K562 (cell line): ENCODE data around the gene NLRX1. TPM values are rescaled to one million over a fixed set of nuclear protein-coding genes. Genes with fewer than 3 reads are reported as not detected.

ENCODE experiments used
- CEBPB ChIP-seq: fragments of 450-650 bp; IDR thresholded peaks from 2 replicates; pipeline ENCODE4 v1.6.1; 2016; ENCODE audit warnings: missing genetic modification characterization, missing compliant biosample characterization
- FOSL1 ChIP-seq: fragments of 200-800 bp; sonication (Bioruptor generic); conservative IDR thresholded peaks from 2 replicates; pipeline ENCODE4 v1.6.1; 2016; ENCODE audit warnings: missing genetic modification characterization, missing compliant biosample characterization
- PHB ChIP-seq: fragments of 250-450 bp; sonication (Bioruptor Pico); IDR thresholded peaks from 2 replicates; pipeline ENCODE4 v1.5.0; 2021
- SFPQ ChIP-seq: fragments of 200-400 bp; formaldehyde crosslinking; IDR thresholded peaks from 2 replicates; pipeline ENCODE4 v1.6.1; 2017; ENCODE audit warnings: mild to moderate bottlenecking, low read depth, low read length, moderate library complexity
- TSC22D4 ChIP-seq: fragments of 450-650 bp; IDR thresholded peaks from 2 replicates; pipeline ENCODE4 v1.6.1; 2016; ENCODE audit warnings: missing genetic modification characterization, missing biosample characterization, control low read depth
- VEZF1 ChIP-seq: fragments of 200-800 bp; sonication (Bioruptor generic); IDR thresholded peaks from 2 replicates; pipeline ENCODE4 v1.6.1; 2017; ENCODE audit warnings: missing genetic modification characterization, missing compliant biosample characterization
- ZNF318 ChIP-seq, 2 experiments: fragments of 450-650 bp; IDR thresholded peaks; 2 replicates each; pipeline ENCODE4 v1.6.1; 2016; ENCODE audit warnings: mild to moderate bottlenecking in 2 of 2, borderline replicate concordance in 1 of 2, low read depth in 1 of 2, moderate library complexity in 1 of 2
- polyA plus RNA-seq, 8 experiments: library from polyadenylated mRNA; depleted of rRNA in 4 of 8; stranded (reverse) in 5 of 8; unstranded in 3 of 8; fragments of >200 nt; fragmentation: Nextera tagmentation in 2 of 8; fragmentation: Illumina TruSeq in 1 of 8; extraction: Ambion mirVana in 2 of 8; extraction: Trizol in 1 of 8; gene quantifications; 2 replicates each; pipeline versions ENCODE4 v1.2.1 to v1.2.3, GENCODE V29; 2011 to 2014; ENCODE audit warnings: inconsistent platforms in 1 of 8, missing spikeins in 1 of 8
- total RNA-seq, 7 experiments: library from RNA; depleted of rRNA in 6 of 7; stranded (reverse); fragments of >200 nt in 6 of 7; fragmentation: Illumina TruSeq in 2 of 7; extraction: Trizol in 2 of 7; gene quantifications; 2 replicates each; pipeline versions ENCODE4 v1.2.1 to v1.2.3, GENCODE V29; 2011 to 2021; ENCODE audit warnings: low replicate concordance in 1 of 7
- TF ChIP-seq, protein P1 (sequence below): fragments of 200-800 bp; sonication (Bioruptor generic); IDR thresholded peaks from 2 replicates; pipeline ENCODE4 v1.6.1; 2016; ENCODE audit warnings: missing genetic modification characterization, missing compliant biosample characterization

NLRX1 gene
- total and polyA plus RNA-seq, 9 of the 15 experiments (the other 6 are each of a cell fraction or from before 2014, with no cell fraction given): 0.04 to 2.3 (median 0.69) TPM

DNA sequence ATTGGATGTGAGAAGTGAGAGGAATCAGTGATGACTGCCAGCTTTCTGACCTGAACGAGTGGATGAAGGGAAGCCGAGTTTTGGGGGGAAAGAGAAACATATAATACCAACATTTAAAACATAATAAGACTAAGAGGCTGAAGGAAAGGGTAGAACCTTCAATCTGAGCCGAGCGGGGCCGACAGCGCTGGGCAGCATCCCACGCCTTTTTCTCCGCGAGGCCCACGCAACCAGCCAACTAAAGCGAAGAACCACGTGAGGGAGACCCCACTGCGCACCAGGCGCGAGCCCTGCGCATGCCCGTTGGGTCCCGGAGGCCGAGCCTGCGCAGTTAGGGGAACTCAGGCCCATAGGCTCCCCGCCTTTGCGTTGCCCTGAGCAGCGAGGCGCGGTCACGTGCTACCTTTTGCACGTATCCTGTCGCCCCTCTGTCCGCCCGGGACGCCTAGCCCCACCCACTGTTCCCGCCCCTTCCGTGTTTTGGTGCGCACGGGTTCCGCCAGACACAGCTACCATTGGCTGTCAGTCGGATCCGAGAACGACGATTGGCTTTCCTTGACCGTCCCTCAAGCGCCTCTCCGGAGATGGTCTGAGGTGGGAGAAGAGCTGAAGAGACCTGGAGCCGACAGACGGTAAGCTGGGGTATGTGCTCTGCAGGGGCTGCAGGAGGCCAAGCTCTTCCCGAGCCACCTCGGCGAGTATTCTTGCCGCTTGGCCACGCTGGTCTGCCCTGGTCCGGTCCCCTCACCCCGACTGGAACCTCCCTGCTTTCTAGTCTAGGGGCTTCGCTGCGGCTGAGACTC, 47.3 kb upstream of the NLRX1 start, which contains the start of gene HINFP (continued):
- no peak for TF ChIP-seq ZNF318 (IDR thresholded peaks at IDR 0.05; ENCODE audit: borderline replicate concordance in 1 of 2, low read depth in 1 of 2)
- TF ChIP-seq CEBPB (tag): no peak
- peak; percentile 82 for TF ChIP-seq VEZF1 (CRISPR knock-in tag)
- no peak for TF ChIP-seq SFPQ
- TF ChIP-seq FOSL1: no peak
- no peak for TF ChIP-seq TSC22D4 (tag)
- TF ChIP-seq, protein P1, sequence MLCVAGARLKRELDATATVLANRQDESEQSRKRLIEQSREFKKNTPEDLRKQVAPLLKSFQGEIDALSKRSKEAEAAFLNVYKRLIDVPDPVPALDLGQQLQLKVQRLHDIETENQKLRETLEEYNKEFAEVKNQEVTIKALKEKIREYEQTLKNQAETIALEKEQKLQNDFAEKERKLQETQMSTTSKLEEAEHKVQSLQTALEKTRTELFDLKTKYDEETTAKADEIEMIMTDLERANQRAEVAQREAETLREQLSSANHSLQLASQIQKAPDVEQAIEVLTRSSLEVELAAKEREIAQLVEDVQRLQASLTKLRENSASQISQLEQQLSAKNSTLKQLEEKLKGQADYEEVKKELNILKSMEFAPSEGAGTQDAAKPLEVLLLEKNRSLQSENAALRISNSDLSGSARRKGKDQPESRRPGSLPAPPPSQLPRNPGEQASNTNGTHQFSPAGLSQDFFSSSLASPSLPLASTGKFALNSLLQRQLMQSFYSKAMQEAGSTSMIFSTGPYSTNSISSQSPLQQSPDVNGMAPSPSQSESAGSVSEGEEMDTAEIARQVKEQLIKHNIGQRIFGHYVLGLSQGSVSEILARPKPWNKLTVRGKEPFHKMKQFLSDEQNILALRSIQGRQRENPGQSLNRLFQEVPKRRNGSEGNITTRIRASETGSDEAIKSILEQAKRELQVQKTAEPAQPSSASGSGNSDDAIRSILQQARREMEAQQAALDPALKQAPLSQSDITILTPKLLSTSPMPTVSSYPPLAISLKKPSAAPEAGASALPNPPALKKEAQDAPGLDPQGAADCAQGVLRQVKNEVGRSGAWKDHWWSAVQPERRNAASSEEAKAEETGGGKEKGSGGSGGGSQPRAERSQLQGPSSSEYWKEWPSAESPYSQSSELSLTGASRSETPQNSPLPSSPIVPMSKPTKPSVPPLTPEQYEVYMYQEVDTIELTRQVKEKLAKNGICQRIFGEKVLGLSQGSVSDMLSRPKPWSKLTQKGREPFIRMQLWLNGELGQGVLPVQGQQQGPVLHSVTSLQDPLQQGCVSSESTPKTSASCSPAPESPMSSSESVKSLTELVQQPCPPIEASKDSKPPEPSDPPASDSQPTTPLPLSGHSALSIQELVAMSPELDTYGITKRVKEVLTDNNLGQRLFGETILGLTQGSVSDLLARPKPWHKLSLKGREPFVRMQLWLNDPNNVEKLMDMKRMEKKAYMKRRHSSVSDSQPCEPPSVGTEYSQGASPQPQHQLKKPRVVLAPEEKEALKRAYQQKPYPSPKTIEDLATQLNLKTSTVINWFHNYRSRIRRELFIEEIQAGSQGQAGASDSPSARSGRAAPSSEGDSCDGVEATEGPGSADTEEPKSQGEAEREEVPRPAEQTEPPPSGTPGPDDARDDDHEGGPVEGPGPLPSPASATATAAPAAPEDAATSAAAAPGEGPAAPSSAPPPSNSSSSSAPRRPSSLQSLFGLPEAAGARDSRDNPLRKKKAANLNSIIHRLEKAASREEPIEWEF (CRISPR knock-in tag): no peak
- TF ChIP-seq PHB (CRISPR knock-in tag): peak; percentile 81; the same call in 1 of the 2 replicates
